Activated CD4-positive, alpha-beta T cell treated with anti-CD3 and anti-CD28 coated beads, Interleukin-2, amount 50 U/mL, for 1 hour (primary cell): ENCODE measurements around the gene CYP1A2.

ENCODE experiments used
- DNase-seq: peaks from one replicate; pipeline ENCODE4 v3.0.0-alpha.2; 2020

CYP1A2 gene

DNA sequence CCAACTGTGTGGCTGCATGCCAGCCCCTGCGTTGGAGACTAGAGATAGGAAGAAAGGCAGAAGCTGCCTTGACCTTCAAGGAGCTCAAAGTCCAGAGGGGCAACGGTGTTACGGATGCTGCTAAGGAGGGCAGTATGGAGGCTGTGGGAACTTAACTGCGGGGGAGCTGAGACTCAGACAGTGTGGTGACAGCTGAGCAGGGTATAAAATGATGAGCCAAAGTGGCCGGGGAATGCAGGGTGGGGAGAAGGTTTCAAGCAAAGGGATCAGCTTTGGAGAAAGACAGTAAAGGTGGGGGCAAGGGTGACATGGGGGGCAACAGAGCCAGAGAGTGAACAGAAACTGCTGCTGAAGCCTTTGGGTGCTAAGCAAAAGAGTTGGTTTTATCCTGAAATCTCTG is 6.2 kb upstream of the CYP1A2 start:
- no peak for DNase-seq

DNA sequence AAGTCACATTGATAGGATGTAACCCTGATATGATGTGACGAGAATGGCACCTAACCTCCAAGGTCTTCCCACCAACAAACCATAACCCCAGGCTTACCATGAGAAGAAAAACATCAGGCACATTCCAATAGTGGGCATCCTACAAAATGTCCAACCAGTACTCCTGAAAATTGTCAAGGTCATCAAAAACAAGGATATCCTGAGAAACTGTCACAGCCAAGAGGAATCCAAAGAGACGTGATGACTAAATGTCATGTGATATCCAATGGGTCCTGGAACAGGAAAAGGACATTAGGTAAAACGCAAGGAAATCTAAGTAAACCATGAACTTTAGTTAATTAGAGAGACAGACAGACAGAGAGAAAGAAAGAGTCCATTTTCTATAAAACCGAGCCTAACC is 2.3 kb upstream of the CYP1A2 start:
- DNase-seq, result no peak

DNA sequence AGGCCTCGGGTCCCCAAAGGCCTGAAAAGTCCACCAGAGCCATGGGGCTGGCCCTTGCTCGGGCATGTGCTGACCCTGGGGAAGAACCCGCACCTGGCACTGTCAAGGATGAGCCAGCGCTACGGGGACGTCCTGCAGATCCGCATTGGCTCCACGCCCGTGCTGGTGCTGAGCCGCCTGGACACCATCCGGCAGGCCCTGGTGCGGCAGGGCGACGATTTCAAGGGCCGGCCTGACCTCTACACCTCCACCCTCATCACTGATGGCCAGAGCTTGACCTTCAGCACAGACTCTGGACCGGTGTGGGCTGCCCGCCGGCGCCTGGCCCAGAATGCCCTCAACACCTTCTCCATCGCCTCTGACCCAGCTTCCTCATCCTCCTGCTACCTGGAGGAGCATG is 1.2 kb downstream of the CYP1A2 start:
- DNase-seq, result no peak

DNA sequence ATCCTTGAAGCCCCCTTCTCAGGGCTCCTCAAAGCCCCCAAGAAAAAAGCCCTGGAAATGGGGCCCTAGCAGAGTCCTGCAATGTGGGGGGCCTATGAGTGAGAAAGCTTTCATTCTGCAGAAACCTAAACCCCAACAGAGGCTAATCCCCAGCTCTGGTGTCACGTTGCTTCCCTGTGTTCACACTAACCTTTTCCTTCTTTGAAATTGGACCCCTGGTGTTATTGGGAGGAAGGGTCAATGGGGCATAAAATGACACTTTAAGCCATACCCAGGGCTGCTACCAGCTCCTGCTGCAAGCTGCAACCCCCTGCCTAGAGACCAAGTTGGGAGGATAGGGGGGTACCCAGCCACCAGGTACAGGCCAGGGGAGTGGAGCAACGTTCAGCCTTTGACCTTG is 2.1 kb downstream of the CYP1A2 start:
- DNase-seq, result no peak

DNA sequence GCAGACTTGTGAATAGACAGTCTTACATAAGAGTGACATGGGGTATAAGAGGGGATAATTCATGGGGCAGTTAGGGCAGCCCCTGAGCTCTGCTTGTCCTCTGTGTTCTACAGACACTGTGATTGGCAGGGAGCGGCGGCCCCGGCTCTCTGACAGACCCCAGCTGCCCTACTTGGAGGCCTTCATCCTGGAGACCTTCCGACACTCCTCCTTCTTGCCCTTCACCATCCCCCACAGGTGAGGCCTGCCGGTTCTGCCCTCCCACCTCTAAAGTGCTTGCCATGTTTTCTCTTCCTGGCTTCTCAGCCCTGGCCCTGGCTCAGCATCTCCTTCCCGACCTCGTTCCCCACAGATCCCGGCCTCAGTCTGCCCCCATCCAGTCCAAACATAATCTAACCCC is 3.4 kb downstream of the CYP1A2 start:
- no peak for DNase-seq

DNA sequence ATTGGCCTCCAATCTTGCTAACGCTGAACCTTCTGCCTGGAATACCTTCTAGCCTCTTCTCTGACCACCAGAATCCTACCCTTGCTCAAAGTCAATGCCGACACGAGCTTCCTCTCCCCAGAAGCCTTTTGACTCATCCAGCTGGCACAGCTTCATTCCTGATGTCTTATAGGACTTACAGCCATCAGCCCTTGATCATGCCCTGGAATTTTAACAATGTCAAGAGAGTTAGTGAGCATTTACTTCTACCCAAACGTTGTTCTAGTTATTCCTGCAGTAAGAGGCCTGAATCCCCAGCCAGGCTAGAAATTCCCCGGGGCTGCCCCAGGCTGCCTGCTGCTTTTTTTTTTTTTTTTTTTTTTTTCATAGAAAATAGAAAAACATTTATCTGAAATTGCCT is 3.9 kb downstream of the CYP1A2 start:
- no peak for DNase-seq

DNA sequence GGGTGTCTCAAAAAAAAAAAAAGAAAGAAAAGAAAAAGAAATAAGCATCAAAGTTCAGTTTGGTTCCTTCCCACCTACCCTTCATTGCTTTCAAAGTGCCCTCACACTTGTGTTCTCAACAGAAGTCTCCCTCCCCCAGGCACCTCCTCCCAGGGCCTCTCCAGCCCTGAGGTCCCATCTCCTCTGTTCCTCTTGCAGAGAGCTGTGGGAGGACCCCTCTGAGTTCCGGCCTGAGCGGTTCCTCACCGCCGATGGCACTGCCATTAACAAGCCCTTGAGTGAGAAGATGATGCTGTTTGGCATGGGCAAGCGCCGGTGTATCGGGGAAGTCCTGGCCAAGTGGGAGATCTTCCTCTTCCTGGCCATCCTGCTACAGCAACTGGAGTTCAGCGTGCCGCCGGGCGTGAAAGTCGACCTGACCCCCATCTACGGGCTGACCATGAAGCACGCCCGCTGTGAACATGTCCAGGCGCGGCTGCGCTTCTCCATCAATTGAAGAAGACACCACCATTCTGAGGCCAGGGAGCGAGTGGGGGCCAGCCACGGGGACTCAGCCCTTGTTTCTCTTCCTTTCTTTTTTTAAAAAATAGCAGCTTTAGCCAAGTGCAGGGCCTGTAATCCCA is 6.1 kb downstream of the CYP1A2 start:
- no peak for DNase-seq

DNA sequence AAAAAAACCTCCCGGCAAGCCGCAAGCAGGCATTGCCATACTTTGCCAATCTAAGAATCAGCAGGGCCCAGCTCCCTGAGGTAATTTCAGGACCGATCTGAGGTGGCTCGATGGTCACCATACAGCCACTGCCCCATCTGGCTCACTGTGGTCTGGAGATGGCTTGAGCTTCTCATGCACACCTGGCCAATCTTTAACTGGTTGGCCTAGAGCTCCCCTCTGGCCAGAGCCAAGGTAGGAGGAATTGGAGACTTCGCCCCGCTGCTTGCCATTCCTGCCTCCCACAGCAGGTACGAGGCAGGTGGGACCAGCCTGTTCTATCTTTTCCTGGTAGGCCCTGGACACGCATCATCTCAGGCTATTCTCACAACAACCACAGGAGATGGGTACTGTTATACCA is 10.1 kb downstream of the CYP1A2 start:
- no peak for DNase-seq

DNA sequence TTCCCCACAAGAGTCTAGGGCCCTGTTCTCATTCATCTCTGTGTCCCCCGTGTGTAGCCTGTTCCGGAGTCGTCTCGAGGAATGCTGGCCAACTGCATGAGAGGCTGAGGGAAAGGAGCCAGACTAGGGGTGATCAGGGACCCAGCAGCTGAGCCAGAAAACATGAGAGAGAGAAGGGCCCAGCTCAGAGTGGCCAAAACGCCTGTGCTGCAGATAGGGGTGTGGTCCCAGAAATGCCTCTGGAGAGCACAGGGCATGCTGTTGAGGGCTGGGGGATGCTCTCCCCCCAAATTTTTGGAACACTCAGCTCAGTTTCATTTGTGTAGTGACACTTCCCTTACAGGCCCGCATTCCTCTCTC is 14.1 kb downstream of the CYP1A2 start:
- no peak for DNase-seq

DNA sequence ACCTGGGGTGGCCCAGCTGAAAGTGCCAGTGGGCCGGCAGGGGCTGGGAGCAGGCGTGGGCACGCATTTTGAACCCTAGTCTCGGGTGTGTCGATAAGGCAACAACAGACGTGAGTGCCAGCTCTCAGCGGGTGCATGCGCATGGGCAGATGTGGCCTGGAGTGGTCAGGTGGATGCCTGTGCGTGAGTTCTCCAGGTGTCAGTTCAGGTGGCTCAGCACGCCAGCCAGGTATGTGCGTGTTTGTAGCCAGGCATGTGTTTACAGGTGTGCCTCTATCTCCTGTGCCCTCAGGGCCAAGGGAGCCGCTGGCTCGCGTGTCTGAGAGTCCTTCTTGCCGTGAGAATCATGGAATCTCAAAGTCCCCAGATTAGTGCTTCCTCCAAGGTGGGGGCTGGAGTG is 14.8 kb downstream of the CYP1A2 start:
- no peak for DNase-seq

DNA sequence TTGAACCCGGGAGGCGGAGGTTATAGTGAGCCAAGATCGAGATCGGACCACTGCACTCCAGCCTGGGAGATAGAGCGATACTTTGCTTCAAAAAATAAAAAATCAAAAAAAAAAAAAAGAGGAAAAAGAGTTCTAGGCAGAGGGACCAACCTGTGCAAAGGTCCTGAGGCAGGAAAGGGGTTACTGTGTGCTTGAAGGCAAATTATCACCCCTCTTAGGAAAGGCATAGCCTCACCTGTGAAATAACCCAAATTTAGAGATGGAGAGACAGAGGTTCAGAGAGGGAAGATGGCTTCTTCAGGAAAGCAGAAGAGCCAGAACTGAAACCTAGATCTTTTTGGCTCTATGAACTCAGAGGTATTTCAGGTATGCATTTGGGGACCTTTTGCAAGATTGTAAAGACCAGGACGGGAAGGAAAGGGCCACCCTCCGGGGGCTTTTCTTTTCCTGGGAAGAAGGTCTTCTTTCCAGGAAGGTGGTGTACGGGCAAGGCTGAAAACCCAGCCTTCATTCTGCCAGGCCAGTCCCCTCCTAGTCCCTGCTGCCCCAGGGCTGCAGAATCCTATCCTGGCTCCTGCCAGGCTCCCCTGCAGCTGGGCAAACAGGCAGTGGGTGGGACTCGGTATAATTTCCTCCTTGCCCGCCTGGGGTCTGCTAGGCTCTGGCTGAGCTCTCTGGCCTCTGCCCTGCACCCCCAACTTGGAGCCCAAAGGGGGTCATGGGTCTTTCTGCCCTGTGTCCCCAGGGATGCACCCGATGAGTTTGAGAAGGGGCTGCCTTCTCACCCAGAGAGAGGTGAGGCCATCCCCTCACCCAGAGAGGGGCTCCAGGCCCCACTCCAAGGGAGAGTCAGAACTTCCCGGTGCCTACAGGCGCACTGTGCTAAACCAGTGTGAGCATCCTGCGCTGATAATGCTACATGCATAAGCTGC is 18.8 kb downstream of the CYP1A2 start:
- DNase-seq, result no peak

DNA sequence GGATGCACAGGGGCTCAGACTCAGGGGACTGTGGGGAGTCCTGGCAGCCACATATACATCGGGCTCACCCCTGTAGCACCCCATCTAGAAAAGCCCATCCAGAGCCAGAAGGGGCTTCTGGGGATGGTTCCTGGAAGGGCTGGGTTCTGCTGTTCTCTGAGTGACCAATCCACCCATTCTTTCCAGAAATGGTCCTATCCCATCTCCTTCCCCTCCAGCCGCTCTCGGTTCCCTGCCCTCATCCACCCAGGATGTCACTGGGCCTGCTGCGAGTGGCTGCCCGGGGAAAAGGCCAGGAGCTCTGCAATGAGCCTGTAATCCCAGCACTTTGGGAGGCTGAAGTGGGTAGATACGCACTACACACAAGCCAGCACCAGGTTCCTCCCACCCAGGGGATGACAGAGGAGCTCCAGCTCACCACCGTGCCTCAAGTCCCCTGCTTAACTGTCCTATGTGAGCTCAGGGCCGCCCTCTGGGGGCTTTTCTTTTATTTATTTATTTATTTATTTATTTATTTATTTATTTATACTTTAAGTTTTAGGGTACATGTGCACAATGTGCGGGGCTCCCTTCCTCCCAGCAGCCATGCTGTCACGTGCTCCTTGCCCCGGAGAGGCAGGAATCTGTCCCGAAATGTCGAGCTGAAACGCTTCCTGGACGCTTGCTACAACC is 19.6 kb downstream of the CYP1A2 start:
- DNase-seq, result no peak

DNA sequence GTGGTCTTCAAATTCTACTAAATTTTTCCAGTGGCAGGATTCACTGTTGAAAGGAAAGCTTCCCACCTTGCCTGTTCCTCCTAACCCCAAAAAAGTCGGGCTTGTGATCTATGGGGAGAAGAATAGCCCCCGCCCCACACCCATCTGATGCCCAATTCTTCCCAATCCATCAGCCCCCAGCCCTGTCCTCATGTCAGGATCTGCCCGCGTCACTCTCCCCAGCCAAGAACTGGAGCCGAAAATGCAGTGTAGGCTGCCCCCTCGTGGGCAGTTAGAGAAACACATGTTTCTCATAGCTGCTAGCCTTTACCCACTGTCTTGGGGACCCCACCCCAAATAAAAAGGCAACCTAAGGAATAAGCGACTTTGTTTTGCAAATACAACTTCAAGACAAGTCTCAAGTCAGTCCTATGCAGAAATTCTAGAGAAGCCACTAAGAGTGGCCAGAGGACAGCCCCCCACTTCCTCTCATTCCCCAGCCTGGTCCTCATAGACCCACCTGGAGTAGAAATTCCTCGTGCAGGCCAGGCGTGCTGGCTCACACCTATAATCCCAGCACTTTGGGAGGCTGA is 20.2 kb downstream of the CYP1A2 start:
- peak; percentile 61 for DNase-seq

DNA sequence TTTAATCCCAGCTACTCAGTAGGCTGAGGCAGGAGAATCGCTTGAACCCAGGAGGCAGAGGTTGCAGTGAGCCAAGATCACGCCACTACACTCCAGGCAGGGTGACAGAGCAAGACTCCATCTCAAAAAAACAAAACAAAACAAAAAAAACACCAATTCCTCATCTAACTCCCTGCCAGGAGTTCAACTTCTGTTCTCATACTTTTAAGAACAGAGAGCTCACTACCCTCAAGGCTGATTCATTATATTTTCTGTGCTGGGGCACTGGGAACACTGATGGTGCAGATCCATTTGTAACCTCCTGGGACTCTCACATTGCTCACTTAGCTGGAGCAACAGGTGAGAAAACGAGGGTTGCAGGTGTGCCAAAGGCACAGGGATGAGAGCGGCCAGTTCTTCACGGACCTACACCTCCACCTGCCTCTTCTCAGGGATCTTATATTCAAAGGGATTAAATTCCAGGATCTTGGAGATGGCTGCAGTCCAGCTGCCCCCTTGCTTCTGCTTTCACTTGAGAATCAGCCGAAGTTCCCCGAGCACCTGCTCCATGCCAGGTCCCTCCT is 20.9 kb downstream of the CYP1A2 start:
- DNase-seq, result no peak

DNA sequence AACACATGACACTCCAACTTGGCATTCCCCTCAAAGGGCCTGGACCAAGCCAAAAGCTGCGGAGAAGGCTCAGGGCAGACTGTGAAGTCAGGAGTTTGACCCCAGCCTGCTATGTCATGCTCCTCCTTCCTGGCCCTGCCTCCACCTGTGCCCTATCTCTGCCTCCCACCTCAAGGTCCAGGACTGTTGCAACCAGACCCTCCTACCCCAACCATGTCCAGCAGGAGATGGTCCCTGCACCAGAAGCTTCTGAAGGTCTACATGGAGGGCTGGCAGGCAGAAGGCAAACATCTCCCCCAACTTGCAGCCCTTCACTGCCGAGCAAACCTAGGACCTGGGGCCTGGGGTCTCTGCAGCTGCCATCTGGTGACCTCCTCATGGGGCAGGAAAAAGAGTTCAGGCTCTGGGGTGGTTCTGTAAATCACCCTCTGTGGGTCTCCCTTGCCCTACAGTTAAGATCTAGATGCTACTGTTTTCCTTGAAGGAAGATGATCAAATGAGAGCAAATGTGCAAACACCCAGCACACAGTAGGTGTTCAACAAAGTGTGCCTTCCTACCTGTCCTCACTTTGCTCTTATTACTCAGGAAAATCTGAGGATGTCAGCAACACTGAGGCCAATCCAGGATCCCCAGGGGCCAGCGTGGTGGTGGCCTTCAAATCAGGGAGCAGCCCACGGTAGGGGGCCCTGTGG is 21.7 kb downstream of the CYP1A2 start:
- no peak for DNase-seq

DNA sequence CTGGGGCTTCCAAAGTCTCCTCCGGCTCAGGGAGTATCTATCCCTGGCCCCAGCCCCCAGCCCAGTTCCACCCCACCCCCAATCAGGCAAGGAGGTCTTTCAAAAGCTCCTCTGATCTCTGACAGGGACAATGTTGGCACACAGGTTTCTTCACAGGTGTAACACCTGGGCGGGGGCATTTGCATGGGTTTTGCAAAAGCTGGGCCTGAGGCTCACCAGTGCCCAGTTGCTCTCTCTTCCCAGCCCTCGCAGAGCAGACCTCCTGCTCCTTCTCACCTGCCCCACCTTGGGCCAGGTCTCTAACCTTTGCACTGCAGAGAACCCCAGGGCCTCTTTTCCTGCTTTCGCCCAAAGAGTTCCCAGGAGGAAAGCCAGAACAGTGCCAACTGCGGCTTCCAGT is 24.7 kb downstream of the CYP1A2 start:
- no peak for DNase-seq

DNA sequence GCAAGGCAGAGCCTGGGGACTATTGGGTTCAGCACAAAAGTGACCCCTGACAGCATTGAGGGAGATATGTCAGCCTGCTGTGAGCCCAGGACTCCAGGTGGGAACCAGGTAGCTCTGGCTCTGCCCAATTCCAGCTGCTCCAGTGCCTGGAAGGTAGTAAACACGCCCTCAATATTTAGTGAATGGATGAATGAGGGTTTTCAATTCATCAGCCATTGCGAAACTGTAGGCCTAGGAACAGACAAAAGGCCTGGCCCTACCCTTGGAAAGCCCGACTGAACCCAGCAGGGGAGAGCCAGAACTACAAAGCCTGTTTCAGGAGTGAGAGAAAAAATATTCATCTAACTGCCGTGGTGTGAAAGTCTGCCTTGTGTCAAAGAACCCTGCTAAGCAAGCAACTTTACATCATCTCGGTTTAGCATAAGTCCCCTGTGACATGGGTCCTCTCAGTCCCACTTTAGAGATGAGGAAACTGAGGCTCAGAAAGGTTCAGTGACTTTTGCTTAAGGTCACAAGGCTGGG is 25.1 kb downstream of the CYP1A2 start:
- DNase-seq, result no peak

DNA sequence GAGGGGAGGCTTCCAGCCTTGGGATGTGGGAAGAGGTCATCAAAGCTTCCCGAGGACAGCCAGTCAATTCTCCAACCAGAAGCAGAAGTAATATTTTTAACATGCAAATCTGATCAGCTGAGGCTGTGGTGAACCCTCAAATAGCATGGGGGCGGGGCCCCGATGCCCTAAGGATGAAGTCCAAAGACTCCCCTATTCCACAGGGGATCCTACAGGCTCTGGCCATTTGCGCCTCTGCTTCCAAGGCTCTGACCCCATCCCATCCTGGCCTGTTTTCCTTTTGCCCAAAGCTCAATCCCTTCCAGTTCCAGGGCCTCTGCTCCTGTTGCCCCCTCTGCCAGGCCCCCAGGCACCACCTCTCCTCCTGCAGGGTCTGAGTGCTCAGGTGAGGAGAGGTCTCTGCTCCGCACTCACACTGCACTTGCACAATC is 26.5 kb downstream of the CYP1A2 start:
- DNase-seq, result no peak

DNA sequence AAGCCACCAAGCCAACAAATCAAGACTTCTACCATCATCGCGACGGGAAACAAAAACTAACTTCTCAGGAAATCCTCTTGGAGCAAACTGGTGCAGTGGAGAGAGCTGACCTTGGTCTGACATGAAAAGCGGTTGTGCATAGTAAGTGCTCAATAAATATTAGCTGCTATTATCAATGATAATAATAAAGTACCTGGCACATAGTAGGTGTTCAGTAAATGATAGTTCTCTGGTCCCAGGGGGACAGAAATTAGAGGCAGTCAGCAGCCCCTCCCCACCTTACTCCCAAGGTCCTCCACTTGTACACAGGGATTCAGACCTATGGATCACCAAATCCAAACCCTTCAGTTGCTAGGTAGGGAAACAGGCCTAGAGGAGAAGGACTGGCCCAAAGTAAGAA is 27.2 kb downstream of the CYP1A2 start:
- no peak for DNase-seq

DNA sequence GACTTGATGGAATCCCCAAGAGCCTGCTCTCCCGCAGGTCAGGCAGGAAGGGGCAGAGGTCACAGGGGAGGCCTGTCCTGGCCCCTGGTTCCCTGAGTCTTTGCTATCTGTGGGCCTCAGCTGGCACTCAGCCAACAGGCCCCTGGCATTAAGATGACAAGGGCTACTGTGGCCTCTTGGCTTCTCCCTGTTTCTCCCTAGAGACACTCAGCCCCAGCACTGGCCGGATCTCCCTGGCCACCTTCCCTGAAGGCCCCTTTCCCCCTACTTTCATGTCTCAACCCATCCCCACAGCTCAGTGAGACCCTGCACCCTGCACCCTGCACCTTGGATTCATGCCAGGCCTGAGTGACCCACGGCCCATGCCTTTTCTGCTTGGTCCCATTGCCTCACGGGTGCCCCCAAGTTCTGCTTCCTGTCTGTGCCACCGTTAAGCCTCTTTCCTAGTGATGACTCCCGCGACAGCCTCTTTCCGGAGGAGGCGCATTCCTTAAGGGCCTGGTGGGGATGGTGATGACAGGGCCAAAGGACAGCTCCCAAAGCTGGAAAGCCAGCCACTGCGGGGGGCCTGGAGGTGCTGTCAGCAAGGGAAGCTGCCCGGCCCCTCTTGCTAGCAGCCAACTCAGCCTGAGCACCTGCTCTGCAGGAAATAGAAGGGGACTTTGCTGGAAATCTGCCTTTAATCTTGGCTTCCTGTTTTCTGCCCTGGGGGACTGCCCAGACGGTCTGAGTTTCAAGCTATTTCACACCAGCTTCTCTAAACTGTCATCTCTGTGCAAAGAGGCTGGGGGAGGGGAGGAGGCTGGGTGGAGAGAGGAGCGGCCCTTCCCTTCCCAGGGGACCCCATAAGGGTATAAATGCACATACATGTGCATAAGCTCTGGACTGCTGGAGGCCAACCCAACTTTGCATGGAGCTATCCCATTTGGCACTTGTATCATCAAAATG is 28.4 kb downstream of the CYP1A2 start:
- peak; percentile 50 for DNase-seq
